T-cell (primary cell): ENCODE measurements around the gene TNFAIP2. TPM values are rescaled to one million over a fixed set of nuclear protein-coding genes. Genes with fewer than 3 reads are reported as not detected.

Experiments
- ATAC-seq, 4 experiments: fragments of 200-7000 bp in 3 of 4; fragments of 150-1000 bp in 1 of 4; cut with Tn5 transposase; replicated peaks in 1 of 4; 1 replicate in 3 of 4; 2 replicates in 1 of 4; pipeline ENCODE4 v1.10.0; 2021; ENCODE audit warnings: moderate library complexity in 3 of 4, mild to moderate bottlenecking in 2 of 4, moderate number of reproducible peaks in 1 of 4
- CTCF ChIA-PET, 2 donors: fragments of 300-600 bp; sonication (Branson Sonifier 250); formaldehyde crosslinking; loops; one replicate each; lab custom pipeline; 2022; ENCODE audit warnings: antibody characterized with exemption in 2 of 2; lab: Charles Lee
- POLR2A ChIA-PET, 2 donors: fragments of 300-600 bp; sonication (Branson Sonifier 250); formaldehyde crosslinking; loops; one replicate each; lab custom pipeline; 2022; ENCODE audit warnings: antibody characterized with exemption in 2 of 2; lab: Charles Lee
- DNase-seq, 35 experiments: peaks; one replicate each; pipeline versions ENCODE4 v3.0.0 to v3.0.0-alpha.2; 2013 to 2023
- H3K27ac ChIP-seq: one replicate; pipeline ENCODE4 v1.5.1; 2013; ENCODE audit warnings: low read length
- H3K27me3 ChIP-seq, 2 experiments: replicated peaks in 1 of 2; 1 replicate in 1 of 2; 2 replicates in 1 of 2; pipeline versions ENCODE4 v1.6.1 to v1.7.0; 2013; ENCODE audit warnings: low read length in 1 of 2, mixed read lengths in 1 of 2; ENCODE audit not compliant: control insufficient read depth in 2 of 2, insufficient read depth in 2 of 2; ENCODE audit errors: extremely low read depth in 1 of 2
- H3K36me3 ChIP-seq, 2 donors: 1 replicate in 1 of 2; 2 replicates in 1 of 2; pipeline versions ENCODE4 v1.6.1 to v1.7.0; 2013; ENCODE audit warnings: low read length in 1 of 2; ENCODE audit not compliant: control insufficient read depth in 2 of 2, insufficient read depth in 1 of 2; ENCODE audit errors: extremely low read depth in 1 of 2
- H3K4me1 ChIP-seq, 2 experiments: 1 replicate in 1 of 2; 2 replicates in 1 of 2; pipeline versions ENCODE4 v1.6.1 to v1.7.0; 2013; ENCODE audit warnings: low read length in 2 of 2, mixed read lengths in 1 of 2; ENCODE audit not compliant: insufficient read depth in 2 of 2, control insufficient read depth in 1 of 2; ENCODE audit errors: extremely low read depth in 1 of 2
- H3K4me3 ChIP-seq, 2 donors: 1 replicate in 1 of 2; 2 replicates in 1 of 2; pipeline versions ENCODE4 v1.5.1 to v1.7.0; 2013; ENCODE audit warnings: mild to moderate bottlenecking in 2 of 2, low read length in 1 of 2, moderate library complexity in 1 of 2; ENCODE audit not compliant: control insufficient read depth in 1 of 2; ENCODE audit errors: extremely low read depth in 1 of 2
- H3K9me3 ChIP-seq: 2 replicates; pipeline ENCODE4 v1.7.0; 2013
- H3K27ac Mint-ChIP-seq, 2 donors: one replicate each; pipeline ENCODE4 v1.8.0; 2020 to 2021; ENCODE audit warnings: mild to moderate bottlenecking in 2 of 2, mixed read lengths in 2 of 2
- H3K27me3 Mint-ChIP-seq, 2 donors: one replicate each; pipeline ENCODE4 v1.8.0; 2021 to 2022; ENCODE audit warnings: mixed read lengths in 2 of 2
- H3K36me3 Mint-ChIP-seq: one replicate; pipeline ENCODE4 v1.8.0; 2021; ENCODE audit warnings: mixed read lengths
- H3K4me1 Mint-ChIP-seq, 3 donors: one replicate each; pipeline ENCODE4 v1.8.0; 2020 to 2022; ENCODE audit warnings: mixed read lengths in 3 of 3, mild to moderate bottlenecking in 1 of 3
- H3K4me3 Mint-ChIP-seq, 3 donors: one replicate each; pipeline ENCODE4 v1.8.0; 2020 to 2022; ENCODE audit warnings: mild to moderate bottlenecking in 3 of 3, mixed read lengths in 3 of 3, moderate library complexity in 3 of 3
- H3K9me3 Mint-ChIP-seq, 3 donors: one replicate each; pipeline ENCODE4 v1.8.0; 2020 to 2022; ENCODE audit warnings: mixed read lengths in 3 of 3
- WGBS: methylation state at CpG from one replicate; pipeline ENCODE4 v1.1.5; 2013; ENCODE audit warnings: missing lambda C conversion rate; ENCODE audit not compliant: insufficient coverage; 5-methylcytosine and 5-hydroxymethylcytosine counted together
- total RNA-seq, 35 experiments: library from RNA in 6 of 35; stranded (reverse) in 6 of 35; fragments of 120-200 nt in 1 of 35; gene quantifications; one replicate each; pipeline versions ENCODE4 v1.2.1 to v1.2.4 and lab custom pipeline; 2013 to 2026

TNFAIP2 gene
- total RNA-seq, 5 donors from 2014 or later (not counting 1 experiment from before 2014, with no cell fraction given): 0.93 to 2.1 (median 1.0) TPM

- Mint-ChIP-seq H3K27me3 (peaks cover 39 to 63% of the 10 kb centered on the region in 2 donors), H3K4me3 (no peak overlapping the region), H3K9me3 (no peaks in the 10 kb centered on the region), H3K4me1 (peaks cover 5 to 16% (median 10%) of the 10 kb centered on the region in 3 donors), H3K36me3 (no peaks in the 10 kb centered on the region), H3K27ac (no peak overlapping the region)
- H3K4me1 ChIP-seq: peaks cover 0 to 3% of the 10 kb centered on the region in 2 experiments
- H3K27me3 ChIP-seq: peaks cover 15 to 51% of the 10 kb centered on the region in 2 experiments
- H3K36me3 ChIP-seq: no peaks in the 10 kb centered on the region
- WGBS: 68% methylated on average over 8 of the region's 9 CpGs
- DNase-seq: no peak
- CTCF ChIA-PET: interaction anchor here in 1 of 2 donors (0.6 to 0.7 kb wide), 2 partner anchors 41 to 986 kb away, joined by 3 read pairs; no protein-coding TSS in a partner anchor
- no peak overlapping the region for H3K4me3 ChIP-seq
- H3K9me3 ChIP-seq: no peaks in the 10 kb centered on the region
- POLR2A ChIA-PET: no interaction called here
- no peak for ATAC-seq
- no peak overlapping the region for H3K27ac ChIP-seq
Measured at GRCh38 chr14:103186241-103186822, 63.1 kb downstream of the TNFAIP2 start.

Other genes with a start within 250 kb of the TNFAIP2 start
- gene AMN, start 200.8 kb upstream of the TNFAIP2 start, total RNA-seq: 10 to 100 TPM in 2 of 5 donors, 1 to 10 TPM in 3; 5.2 to 15.0 (median 8.4) TPM
- 10 to 100 TPM in 3 of 5 donors, 1 to 10 TPM in 2; 5.3 to 17.5 (median 11.2) TPM for gene CDC42BPB, start 65.9 kb upstream of the TNFAIP2 start, total RNA-seq
- not detected for gene LBHD2, start 39.3 kb upstream of the TNFAIP2 start, total RNA-seq
- gene EXOC3L4, start 28.7 kb upstream of the TNFAIP2 start, total RNA-seq: under 1 TPM in 1 of 5 donors, not detected in 4; 0.25 TPM
- 100 to 1,000 TPM; 223 to 650 (median 261) TPM for gene EIF5, start 210.8 kb downstream of the TNFAIP2 start, total RNA-seq